Globus pallidus (tissue), 1 donor: Measurements from ENCODE around the gene SPAG5.
"Not testable (repeated sequence)": the region's sequence is repeated elsewhere in the genome, so short reads cannot be mapped to it uniquely, and the experiment has no call there.

Experiments
- DNase-seq: peaks from one replicate; pipeline ENCODE4 v3.0.0-alpha.2; 2015; ENCODE audit warnings: low spot score

The SPAG5 gene

DNA sequence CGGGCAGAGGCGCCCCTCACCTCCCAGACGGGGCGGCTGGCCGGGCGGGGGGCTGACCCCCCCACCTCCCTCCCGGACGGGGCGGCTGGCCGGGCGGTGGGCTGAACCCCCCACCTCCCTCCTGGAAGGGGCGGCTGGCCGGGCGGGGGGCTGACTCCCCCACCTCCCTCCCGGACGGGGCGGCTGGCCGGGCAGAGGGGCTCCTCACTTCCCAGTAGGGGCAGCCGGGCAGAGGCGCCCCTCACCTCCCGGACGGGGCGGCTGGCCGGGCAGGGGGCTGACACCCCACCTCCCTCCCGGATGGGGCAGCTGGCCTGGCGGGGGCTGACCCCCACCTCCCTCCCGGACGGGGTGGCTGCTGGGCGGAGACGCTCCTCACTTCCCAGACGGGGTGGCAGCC, 5.2 kb upstream of the SPAG5 start:
- DNase-seq = not testable (repeated sequence)

DNA sequence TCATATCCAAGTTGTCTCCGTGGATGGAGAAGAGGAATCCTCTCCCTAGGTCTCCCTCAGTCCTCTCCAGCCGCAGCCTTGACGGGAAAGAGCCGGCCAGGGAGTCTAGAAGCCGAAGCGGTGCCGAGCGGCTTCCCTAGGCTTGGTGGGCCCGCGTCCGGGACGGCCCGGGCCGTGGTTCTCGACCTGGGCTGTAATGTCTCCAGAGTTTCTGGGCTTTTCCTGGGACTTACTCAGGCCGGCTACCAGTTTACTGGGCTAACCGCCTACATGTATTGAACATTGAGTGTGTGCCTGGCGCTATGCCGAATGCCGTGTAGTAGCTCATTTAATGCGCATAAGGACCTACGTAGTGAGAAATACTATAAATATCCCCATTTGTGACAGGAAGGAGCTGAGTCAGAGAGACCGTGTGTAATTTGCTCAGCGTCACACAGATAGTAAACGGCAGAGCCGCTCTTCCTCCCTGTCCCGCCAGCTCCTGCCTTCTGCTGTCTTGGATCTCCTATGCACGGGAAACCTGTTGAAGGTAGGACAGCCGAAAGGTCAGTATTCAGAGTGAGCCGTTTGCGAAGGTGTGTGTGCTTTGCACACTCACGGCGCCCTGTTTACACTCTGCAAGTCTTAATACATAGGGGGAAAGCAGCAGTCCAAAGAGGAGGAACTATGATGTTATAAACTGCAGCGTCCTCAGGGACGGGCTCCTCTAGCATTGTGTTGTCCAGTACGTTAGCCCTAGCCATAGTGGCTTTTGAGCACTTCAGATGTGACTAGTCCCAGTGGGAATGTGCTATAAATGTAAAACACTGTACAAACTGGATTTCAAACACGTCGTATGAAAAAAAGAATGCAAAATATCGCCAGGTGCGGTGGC, 723 bp upstream of the SPAG5 start:
- peak; percentile 24 for DNase-seq

GRCh38 chr17:28598389-28598788, 436 bp downstream of the SPAG5 start:
- DNase-seq = no peak

DNA sequence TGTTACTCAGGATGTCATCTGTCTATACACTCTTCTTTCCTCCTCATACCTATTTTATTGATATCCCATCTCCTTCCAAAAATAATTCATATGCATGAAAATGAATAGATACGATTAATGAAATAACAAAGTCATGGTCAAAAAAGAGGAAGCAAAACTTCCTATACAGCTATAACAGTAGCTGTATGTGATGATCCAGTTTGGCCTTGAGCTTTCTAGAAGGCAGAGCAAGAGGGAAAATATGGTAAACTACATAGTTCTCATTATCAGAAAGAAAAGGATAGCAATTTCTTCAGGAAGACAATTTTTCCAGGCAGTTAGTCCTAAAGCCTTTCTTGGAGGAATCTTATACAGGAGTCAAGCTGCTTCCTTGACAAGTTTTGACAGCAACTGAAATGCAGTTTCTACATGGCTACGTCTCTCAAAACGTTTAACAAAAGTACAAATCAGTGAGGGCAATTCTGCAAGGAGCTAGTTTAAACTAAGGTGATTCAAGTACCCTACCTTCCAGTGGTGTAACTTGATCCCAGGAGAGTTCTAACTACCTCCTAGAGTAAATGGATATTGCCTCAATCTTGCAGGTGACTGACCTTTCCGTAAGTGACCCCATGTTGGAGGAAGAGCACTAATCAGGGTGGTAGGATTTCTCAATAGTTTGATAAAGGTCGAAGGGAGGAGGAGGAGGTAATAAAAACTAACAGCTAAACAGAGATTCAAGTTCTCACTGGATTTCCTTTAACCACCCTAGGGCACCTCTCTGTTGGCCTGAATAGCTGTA, 1.0 kb downstream of the SPAG5 start:
- no peak for DNase-seq

GRCh38 chr17:28592260-28592659, 6.6 kb downstream of the SPAG5 start:
- DNase-seq = no peak

- no peak for DNase-seq
Observed at GRCh38 chr17:28585851-28586250, 13.0 kb downstream of the SPAG5 start.

- no peak for DNase-seq
Observed at GRCh38 chr17:28584434-28584833, 14.4 kb downstream of the SPAG5 start.

GRCh38 chr17:28582513-28582912, 16.3 kb downstream of the SPAG5 start:
- no peak for DNase-seq

DNA sequence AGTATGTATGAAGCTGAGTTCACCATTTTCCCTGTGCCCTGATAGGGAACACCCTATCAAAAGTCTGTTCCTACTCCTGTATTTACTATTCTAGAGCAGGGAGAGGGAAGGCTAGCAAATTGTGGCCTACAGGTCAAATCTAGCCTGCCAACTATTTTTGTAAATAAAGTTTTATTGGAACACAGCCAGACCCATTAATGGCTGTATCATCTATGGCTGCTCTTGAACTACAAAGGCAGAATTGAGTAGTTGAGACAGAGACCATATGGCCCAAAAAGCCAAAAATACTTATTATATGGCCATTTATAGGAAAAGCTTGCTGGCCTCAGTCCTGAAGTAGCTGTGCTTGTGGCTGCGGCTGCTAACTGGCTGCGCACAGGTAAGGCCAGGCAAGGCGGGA, 17.9 kb downstream of the SPAG5 start:
- no peak for DNase-seq

GRCh38 chr17:28579526-28579925, 19.3 kb downstream of the SPAG5 start:
- no peak for DNase-seq

DNA sequence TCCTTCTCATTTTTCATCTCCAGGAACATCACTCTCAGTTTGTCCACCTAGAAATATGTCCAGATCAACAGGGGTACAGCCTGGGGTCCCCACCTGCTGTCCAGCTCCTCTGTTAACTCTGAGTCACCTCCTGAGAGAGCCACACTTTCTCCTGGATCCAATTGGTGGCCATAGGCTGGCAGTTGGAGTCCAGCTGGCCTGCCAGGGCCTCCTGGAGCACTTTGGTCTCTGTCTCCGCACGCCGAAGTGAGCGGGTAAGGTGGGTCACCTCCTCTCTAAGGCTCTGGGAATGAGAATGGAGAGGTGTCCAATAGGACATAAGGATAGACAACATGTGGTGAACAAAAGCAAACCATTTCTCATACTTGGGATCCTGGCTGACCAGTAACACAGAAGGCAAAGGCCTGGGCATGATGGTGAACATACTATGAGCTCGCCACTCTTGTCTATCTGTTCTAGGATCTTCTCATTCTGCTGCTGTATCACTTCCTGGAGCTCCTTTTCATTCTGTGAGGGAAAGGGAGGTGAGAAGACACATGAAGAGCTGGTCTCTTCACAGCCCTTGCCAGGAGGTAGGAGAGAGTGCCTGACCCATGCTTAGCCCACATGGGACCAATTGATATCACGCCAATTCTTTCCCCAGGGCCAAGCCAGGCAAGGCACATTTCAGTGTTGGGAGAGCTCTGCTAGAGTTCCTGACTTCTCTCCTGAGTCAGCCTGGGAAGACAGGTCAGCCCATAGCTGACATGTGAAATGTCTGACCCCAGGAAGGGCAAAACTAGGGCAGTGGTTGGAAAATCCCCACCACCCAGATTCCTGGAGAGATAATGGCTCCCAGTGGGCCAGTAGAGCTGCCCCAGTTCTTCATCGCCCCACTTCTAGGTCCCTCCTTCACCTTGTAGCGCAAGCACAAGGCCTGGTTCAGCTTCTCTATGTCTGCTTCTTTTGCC, 20.3 kb downstream of the SPAG5 start:
- DNase-seq = no peak

GRCh38 chr17:28577466-28577824, 21.4 kb downstream of the SPAG5 start:
- no peak for DNase-seq

- peak; percentile 97 for DNase-seq
Observed at GRCh38 chr17:28576758-28577465, 21.9 kb downstream of the SPAG5 start, which contains the start of gene ALDOC. Gene ALDOC (minus strand): TSS chr17:28576895. CDS start chr17:28575532, 1,363 bp downstream.

DNA sequence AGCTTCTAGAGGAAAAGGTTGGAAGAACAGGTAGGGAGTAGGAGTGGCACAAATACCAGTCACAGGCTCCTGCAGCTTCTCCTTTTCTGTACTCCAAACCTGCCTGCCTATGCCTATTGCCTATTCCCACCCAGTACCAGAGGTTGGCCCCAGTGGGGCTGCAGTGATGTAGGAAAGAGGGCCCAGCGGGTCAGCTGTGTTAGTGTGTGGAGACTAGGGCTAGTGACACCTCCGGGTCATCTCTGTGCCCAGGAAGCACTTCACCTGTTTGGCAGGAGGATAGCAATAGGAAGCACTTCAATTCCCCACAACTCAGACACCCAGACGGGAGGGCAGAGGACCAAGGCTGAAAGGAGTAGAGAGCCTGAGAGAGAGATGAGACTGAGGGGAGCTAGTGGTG, 22.8 kb downstream of the SPAG5 start:
- not testable (repeated sequence) for DNase-seq

DNA sequence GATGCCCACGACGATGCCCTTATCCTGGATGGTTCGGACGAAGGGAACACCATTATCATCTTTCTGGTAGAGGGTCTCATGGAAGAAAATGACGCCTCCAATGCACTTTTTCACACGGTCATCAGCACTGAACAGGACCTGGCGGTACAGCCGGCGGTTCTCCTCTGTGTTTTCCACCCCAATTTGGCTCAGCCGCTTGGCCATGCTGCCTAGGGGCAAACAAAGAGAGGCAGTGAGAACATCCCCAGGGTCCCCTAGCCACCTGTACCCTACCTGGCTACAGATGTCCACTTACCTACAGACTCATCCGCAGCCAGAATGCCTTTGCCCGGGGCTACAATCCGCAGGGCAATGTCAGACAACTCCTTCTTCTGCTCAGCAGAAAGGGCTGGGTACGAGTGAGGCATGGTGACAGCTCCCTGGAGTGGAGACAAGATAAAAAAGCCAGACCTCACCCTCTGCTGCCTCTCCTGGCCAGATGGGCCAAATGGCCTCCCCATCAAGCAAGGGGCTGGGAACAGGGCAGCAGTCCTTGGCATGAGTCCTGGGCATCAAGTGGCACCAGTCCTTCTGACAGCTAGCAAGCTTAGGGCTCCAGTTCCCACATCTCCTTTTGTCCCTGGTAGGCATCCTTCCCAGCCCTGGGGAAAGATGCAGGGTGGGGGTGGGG, 23.6 kb downstream of the SPAG5 start:
- peak; percentile 70 for DNase-seq

DNA sequence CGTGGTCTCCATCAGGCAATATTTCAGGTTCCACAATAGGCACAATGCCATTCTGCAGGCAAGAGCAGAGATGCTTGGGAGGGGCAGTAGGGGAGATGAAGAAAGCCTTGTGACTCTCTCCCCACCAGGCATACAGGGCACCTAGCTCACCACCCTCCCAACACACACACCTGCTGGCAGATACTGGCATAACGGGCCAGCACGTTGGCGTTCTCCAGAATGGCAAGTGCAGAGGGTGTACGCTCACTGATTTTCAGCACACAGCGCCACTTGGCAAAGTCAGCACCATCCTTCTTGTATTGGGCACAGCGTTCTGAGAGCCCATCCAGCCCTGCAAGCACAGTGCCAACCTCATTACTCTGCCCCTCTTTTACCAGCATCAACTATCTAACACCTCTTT, 24.3 kb downstream of the SPAG5 start:
- DNase-seq = no peak

- no peak for DNase-seq
Observed at GRCh38 chr17:28573966-28574480, 24.8 kb downstream of the SPAG5 start.

DNA sequence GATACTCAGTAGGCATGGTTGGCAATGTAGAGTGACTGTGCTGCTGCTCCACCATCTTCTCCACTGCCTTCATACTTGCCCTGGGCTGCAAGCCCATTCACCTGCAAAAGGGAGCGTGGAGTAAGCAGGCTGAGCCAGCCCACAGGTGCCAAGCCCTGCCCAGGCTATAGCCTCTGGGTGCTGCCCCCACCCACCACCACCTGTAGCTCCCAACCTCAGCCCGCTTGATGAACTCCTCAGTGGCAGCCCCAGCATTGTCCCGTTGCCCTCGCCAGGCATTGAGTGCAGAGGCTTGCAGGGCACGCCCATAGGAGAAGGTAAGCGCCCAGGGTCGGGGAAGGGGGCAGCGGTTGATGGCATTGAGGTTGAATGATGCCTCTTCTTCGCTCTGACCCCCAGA, 25.3 kb downstream of the SPAG5 start:
- no peak for DNase-seq

- DNase-seq = no peak
Observed at GRCh38 chr17:28573040-28573380, 25.8 kb downstream of the SPAG5 start.

- no peak for DNase-seq
Observed at GRCh38 chr17:28572259-28573039, 26.4 kb downstream of the SPAG5 start.
